AG04449 (cell line): Measurements from ENCODE around the gene DCP1B.
A peak's percentile ranks its signal among the peaks of the same experiment; 100 is the strongest.

Experiments used
- CTCF ChIA-PET: fragments of 350-600 bp; formaldehyde crosslinking; extraction: SDS; loops from one replicate; lab custom pipeline; 2021; ENCODE audit warnings: antibody characterized with exemption; lab: Yijun Ruan, JAX
- POLR2A ChIA-PET: fragments of 400-600, 350-600 bp; formaldehyde crosslinking; extraction: SDS; loops from one replicate; lab custom pipeline; 2020; ENCODE audit warnings: antibody characterized with exemption, inconsistent platforms; lab: Yijun Ruan, JAX
- DNase-seq: peaks from one replicate; pipeline ENCODE4 v3.0.0-alpha.2; 2010; ENCODE audit warnings: low read depth, low spot score
- H3K4me3 ChIP-seq: 2 replicates; pipeline ENCODE4 v1.5.1; 2011; ENCODE audit warnings: low read depth, mild to moderate bottlenecking, control low read depth, low read length
- TF ChIP-seq, protein P1 (sequence below): IDR thresholded peaks from one replicate; pipeline ENCODE4 v1.5.1; 2011; ENCODE audit warnings: mild to moderate bottlenecking, moderate library complexity, low read length, control low read depth, inconsistent platforms; ENCODE audit not compliant: insufficient read depth; ENCODE audit errors: missing control alignments

DCP1B gene

GRCh38 chr12:1974812-1975211 is 29.4 kb downstream of the DCP1B start:
- POLR2A ChIA-PET = no interaction called here
- CTCF ChIA-PET = interaction anchor here (0.9 to 1.4 kb wide), 5 partner anchors 35 to 608 kb away, joined by 3 to 5 read pairs (median 4); no protein-coding TSS in a partner anchor

GRCh38 chr12:1972856-1973317 is 31.4 kb downstream of the DCP1B start:
- TF ChIP-seq, protein P1, sequence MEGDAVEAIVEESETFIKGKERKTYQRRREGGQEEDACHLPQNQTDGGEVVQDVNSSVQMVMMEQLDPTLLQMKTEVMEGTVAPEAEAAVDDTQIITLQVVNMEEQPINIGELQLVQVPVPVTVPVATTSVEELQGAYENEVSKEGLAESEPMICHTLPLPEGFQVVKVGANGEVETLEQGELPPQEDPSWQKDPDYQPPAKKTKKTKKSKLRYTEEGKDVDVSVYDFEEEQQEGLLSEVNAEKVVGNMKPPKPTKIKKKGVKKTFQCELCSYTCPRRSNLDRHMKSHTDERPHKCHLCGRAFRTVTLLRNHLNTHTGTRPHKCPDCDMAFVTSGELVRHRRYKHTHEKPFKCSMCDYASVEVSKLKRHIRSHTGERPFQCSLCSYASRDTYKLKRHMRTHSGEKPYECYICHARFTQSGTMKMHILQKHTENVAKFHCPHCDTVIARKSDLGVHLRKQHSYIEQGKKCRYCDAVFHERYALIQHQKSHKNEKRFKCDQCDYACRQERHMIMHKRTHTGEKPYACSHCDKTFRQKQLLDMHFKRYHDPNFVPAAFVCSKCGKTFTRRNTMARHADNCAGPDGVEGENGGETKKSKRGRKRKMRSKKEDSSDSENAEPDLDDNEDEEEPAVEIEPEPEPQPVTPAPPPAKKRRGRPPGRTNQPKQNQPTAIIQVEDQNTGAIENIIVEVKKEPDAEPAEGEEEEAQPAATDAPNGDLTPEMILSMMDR = no peak
- POLR2A ChIA-PET = no interaction called here
- CTCF ChIA-PET = interaction anchor here (1.5 to 1.6 kb wide), 2 partner anchors 33 to 37 kb away, joined by 3 read pairs; no protein-coding TSS in a partner anchor
- H3K4me3 ChIP-seq = no peak overlapping the region
- DNase-seq = no peak

More at GRCh38 chr12:1974812-1975211, 29.4 kb downstream of the DCP1B start:
- TF ChIP-seq, protein P1 = no peak
- DNase-seq = no peak
- no peak overlapping the region for H3K4me3 ChIP-seq

DNA sequence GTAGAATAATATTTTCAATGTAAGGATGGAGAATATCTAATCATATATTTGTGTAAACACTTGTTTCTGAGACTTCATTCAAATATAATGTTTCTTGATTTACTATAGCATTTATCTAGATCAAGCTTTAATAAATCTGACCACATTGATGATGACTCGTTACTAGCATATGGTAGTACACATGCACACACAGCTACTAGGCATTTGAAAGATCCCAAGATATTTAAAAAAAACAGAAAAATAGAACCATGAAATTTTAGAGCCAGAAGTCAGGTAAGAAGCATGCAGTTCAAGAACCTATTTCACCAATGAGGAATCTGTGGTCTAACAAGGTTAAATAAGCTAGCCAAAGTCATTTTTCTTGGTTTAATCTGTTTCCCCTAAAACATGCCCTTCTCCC is 32.0 kb downstream of the DCP1B start:
- DNase-seq = peak; percentile 28
- ChIA-PET CTCF (interaction anchor here (1.1 to 1.7 kb wide), 4 partner anchors 32 to 611 kb away, joined by 3 read pairs; no protein-coding TSS in a partner anchor), POLR2A (no interaction called here)
- TF ChIP-seq, protein P1 = no peak
- H3K4me3 ChIP-seq = no peak overlapping the region

DNA sequence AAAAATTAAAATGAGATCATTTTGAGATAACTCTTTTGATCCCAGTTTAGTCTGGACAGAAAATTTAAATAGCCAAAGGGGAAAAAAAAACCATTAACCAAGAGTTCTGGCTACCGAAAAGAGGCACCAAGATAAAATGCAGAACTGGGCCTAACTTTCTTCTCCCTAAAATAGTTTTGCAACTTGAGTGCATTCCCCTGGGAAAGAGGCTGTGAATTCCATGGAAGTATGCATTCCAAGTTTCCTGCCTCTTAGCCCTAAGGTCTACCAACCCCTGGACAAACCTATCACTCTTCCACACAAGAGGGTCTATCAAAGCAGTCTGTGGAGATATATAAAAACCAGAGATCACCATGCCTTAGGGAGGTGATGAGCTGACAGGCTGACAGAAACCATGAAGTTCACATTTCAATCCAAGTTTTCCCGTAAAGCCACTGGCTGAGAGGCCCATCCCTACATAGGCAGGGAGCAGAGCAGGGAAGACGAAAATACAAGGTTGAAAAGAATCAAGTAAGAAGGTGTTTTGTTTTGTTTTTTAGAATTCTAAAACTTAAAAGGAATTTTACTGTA is 33.8 kb downstream of the DCP1B start:
- TF ChIP-seq, protein P1 = no peak
- no peak for DNase-seq
- CTCF ChIA-PET = interaction anchor here (1.7 kb wide), 1 partner anchor 613 kb away, joined by 3 read pairs; no protein-coding TSS in a partner anchor
- no peak overlapping the region for H3K4me3 ChIP-seq
- POLR2A ChIA-PET = no interaction called here

DNA sequence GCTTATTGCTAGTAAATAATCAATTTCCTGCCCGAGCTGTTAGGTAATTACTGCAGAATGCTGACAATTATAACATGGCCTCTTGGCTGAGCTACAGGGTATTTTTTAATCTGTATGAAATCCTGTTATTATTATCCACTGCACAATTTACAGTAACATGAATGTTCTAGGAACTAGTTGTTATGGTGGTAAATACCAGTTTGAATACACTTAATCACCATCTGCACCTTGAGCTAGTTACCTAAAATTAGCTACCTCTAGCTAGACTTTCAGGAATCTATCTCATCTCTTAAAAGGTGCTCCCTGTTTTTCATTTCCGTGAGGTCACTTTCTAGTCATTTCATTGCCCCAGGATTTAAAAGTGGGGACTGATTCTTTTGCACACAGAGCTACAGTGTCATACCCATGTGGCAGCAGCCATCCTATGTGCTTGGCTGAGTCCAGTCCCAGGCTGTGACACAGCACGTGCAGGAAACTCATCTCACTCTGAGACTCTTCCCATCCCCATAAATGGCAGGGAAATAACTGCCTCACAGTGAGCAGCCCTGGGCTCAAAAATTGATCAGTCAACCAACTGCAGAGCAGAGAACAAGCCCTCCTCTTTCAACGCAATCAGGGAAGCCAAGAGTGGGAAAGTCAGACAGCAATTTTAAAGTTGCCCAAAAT is 37.6 kb downstream of the DCP1B start:
- ChIA-PET POLR2A (no interaction called here), CTCF (interaction anchor here (1.7 to 2.4 kb wide), 2 partner anchors 27 to 617 kb away, joined by 4 to 10 read pairs; no protein-coding TSS in a partner anchor)
- TF ChIP-seq, protein P1 = no peak

DNA sequence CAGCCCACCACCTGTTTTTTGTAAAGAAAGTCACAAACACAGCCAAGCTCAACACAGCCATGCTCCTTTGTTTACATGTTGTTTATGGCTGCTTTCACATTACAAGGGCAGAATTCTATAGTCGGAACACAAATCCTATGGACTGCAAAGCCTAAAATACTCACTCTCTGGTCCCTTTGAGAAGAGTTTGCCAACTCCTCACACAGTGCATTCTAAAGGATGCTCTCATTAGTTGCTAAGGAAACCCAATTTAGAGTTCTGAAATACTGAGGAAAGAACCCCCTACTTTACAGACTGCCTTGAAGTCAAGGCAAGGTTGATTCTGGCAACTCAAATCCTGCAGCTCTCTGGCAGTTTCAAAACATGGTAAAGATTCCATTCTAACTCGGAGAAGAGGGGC is 38.3 kb downstream of the DCP1B start:
- DNase-seq = no peak
- no peak overlapping the region for H3K4me3 ChIP-seq
- TF ChIP-seq, protein P1 = no peak
- ChIA-PET CTCF (interaction anchor here (1.7 to 2.4 kb wide), 2 partner anchors 26 to 617 kb away, joined by 4 to 10 read pairs; no protein-coding TSS in a partner anchor), POLR2A (no interaction called here)

More for the DNA sequence above, 37.6 kb downstream of the DCP1B start:
- no peak for DNase-seq
- H3K4me3 ChIP-seq = no peak overlapping the region
